ENCODE data around the gene CEMIP. TPM values are rescaled to one million over a fixed set of nuclear protein-coding genes. Genes with fewer than 3 reads are reported as not detected.

The CEMIP gene
- total and polyA plus RNA-seq, 10 of the 15 experiments (the other 5 are each of a cell fraction or from before 2014, with no cell fraction given): 0.01 to 0.44 (median 0.16) TPM; not detected in 6

GRCh38 chr15:80747317-80748053 is 31.7 kb upstream of the CEMIP start:
- no TSS peak for BruUV-seq (replicated peaks)
- no peak overlapping the region for H3K9ac ChIP-seq (ENCODE audit: control insufficient read depth, insufficient read depth, low read length)
- intact Hi-C loops (cut with micrococcal nuclease; ENCODE audit: unreplicated experiment): no loop called here
- ChIA-PET CTCF (interaction anchor here (1.4 kb wide), 1 partner anchor 29 kb away, joined by 3 read pairs; no protein-coding TSS in a partner anchor), SMC1A (ENCODE audit: uncharacterized antibody, unreplicated experiment) (no interaction called here), POLR2A (no interaction called here), RAD21 (ENCODE audit: unreplicated experiment) (no interaction called here)
- H3K36me3 ChIP-seq (ENCODE audit: control insufficient read depth in 2 of 2, insufficient read depth in 2 of 2, low read length in 1 of 2): no peaks in the 10 kb centered on the region
- no peaks in the 10 kb centered on the region for H3K27me3 ChIP-seq (replicated peaks in 1 of 2; ENCODE audit: control insufficient read depth in 2 of 2, insufficient read depth in 2 of 2, low read length in 1 of 2)
- no peak for ATAC-seq
- H3K4me3 ChIP-seq: no peak overlapping the region
- no peaks in the 10 kb centered on the region for H3K79me2 ChIP-seq (ENCODE audit: control insufficient read depth, insufficient read depth, low read length)
- H3K9me3 ChIP-seq (replicated peaks; ENCODE audit: control insufficient read depth, insufficient read depth, low read length): peaks cover 2% of the 10 kb centered on the region; the same call in 1 of the 3 replicates
- TF ChIP-seq MXI1 (IDR thresholded peaks at IDR 0.05; ENCODE audit: low read depth, low read length) (no peak), NFXL1 (IDR thresholded peaks at IDR 0.05; ENCODE audit: borderline replicate concordance) (no peak), EED (IDR thresholded peaks at IDR 0.05; ENCODE audit: low read depth) (no peak), POU2F2 (IDR thresholded peaks at IDR 0.05; ENCODE audit: borderline replicate concordance, low read depth, low read length) (no peak), TBL1XR1 (IDR thresholded peaks at IDR 0.05; ENCODE audit: low read depth, low read length) (no peak), SUPT20H (IDR thresholded peaks at IDR 0.05; ENCODE audit: borderline replicate concordance, control insufficient read depth, low read depth, low read length) (no peak), ZZZ3 (IDR thresholded peaks at IDR 0.05; ENCODE audit: control insufficient read depth, insufficient read length, low read depth) (no peak), USF1 (IDR thresholded peaks at IDR 0.05; ENCODE audit: borderline replicate concordance, extremely low read length, insufficient read depth, low read depth, low read length) (no peak), REST (IDR thresholded peaks at IDR 0.05; ENCODE audit: low read depth, low read length) (no peak), NR2C1 (IDR thresholded peaks at IDR 0.05) (no peak), SIN3A (IDR thresholded peaks at IDR 0.05; ENCODE audit: low read depth, low read length) (no peak), POLR2AphosphoS5 (IDR thresholded peaks at IDR 0.05; ENCODE audit: low read length) (no peak), MLLT1 (IDR thresholded peaks at IDR 0.05) (no peak), WRNIP1 (IDR thresholded peaks at IDR 0.05; ENCODE audit: borderline replicate concordance, low read depth, low read length) (no peak), BHLHE40 (IDR thresholded peaks at IDR 0.05; ENCODE audit: borderline replicate concordance in 1 of 2, low read depth in 2 of 2, low read length in 1 of 2) (no peak), SUZ12 (IDR thresholded peaks at IDR 0.05; ENCODE audit: unreplicated experiment) (no peak), ATF7 (IDR thresholded peaks at IDR 0.05; ENCODE audit: low read depth) (no peak), MEF2B (IDR thresholded peaks at IDR 0.05; ENCODE audit: partially characterized antibody, poor library complexity, severe bottlenecking) (no peak)
- in situ Hi-C loops (cut with MboI): no loop called here
- no peak overlapping the region for H2AFZ ChIP-seq (ENCODE audit: control insufficient read depth, low read depth, low read length)
- H3K4me1 ChIP-seq (ENCODE audit: control insufficient read depth, insufficient read depth, low read length): no peaks in the 10 kb centered on the region
- no peak overlapping the region for H3K27ac ChIP-seq (ENCODE audit: control insufficient read depth, insufficient read depth)
- no peaks in the 10 kb centered on the region for H4K20me1 ChIP-seq (ENCODE audit: control insufficient read depth, insufficient read depth)
- no peak for DNase-seq (ENCODE audit: low read depth, low spot score)
- H3K4me2 ChIP-seq (ENCODE audit: control insufficient read depth, insufficient read depth): no peak overlapping the region
- WGBS (ENCODE audit: insufficient coverage, insufficient replicate concordance, low lambda C conversion rate, missing lambda C conversion rate): 57% methylated on average over 16 of the region's 16 CpGs
- FAIRE-seq: no peak

All from GM12878 (cell line).